SK-N-SH treated with all-trans-retinoic acid at 6 μM for 48 hours (cell line): Measurements from ENCODE around the gene JUND.

Source experiments
- ATAC-seq: fragments of 200-7000 bp; cut with Tn5 transposase; 3 replicates; pipeline ENCODE4 v1.9.1; 2020; ENCODE audit warnings: mild to moderate bottlenecking, moderate library complexity
- ARNTL ChIP-seq: fragments of 450-650 bp; formaldehyde crosslinking; IDR thresholded peaks from 2 replicates; pipeline ENCODE4 v1.5.0; 2020; ENCODE audit warnings: low read depth, mild to moderate bottlenecking, moderate library complexity, borderline replicate concordance
- BACH2 ChIP-seq: fragments of 250-450 bp; sonication (Bioruptor Pico); IDR thresholded peaks from 2 replicates; pipeline ENCODE4 v1.9.0; 2021; ENCODE audit warnings: mild to moderate bottlenecking, borderline replicate concordance
- CSDC2 ChIP-seq: fragments of 250-450 bp; sonication (Bioruptor Pico); IDR thresholded peaks from 2 replicates; pipeline ENCODE4 v1.5.0; 2020; ENCODE audit warnings: mild to moderate bottlenecking, moderate library complexity
- ESRRG ChIP-seq: fragments of 250-450 bp; sonication (Bioruptor Pico); IDR thresholded peaks from 2 replicates; pipeline ENCODE4 v1.6.1; 2021; ENCODE audit warnings: mild to moderate bottlenecking
- GLIS3 ChIP-seq: fragments of 250-450 bp; sonication (Bioruptor Pico); IDR thresholded peaks from 2 replicates; pipeline ENCODE4 v1.5.0; 2020; ENCODE audit warnings: mild to moderate bottlenecking, moderate library complexity
- OSR1 ChIP-seq: fragments of 250-450 bp; sonication (Bioruptor Pico); IDR thresholded peaks from 2 replicates; pipeline ENCODE4 v1.8.0; 2022; ENCODE audit warnings: moderate library complexity, mild to moderate bottlenecking, inconsistent platforms
- PPARA ChIP-seq: fragments of 250-450 bp; sonication (Bioruptor Pico); IDR thresholded peaks from 2 replicates; pipeline ENCODE4 v1.5.0; 2020; ENCODE audit warnings: mild to moderate bottlenecking, borderline replicate concordance
- RARB ChIP-seq: fragments of 250-450 bp; sonication (Bioruptor Pico); IDR thresholded peaks from 2 replicates; pipeline ENCODE4 v1.8.0; 2021; ENCODE audit warnings: mild to moderate bottlenecking, moderate library complexity
- SNAI2 ChIP-seq: fragments of 250-450 bp; sonication (Bioruptor Pico); IDR thresholded peaks from 2 replicates; pipeline ENCODE4 v1.5.0; 2020; ENCODE audit warnings: mild to moderate bottlenecking, moderate library complexity
- TCF4 ChIP-seq: fragments of 250-450 bp; sonication (Bioruptor Pico); IDR thresholded peaks from 2 replicates; pipeline ENCODE4 v1.8.0; 2021; ENCODE audit warnings: mild to moderate bottlenecking, moderate library complexity, borderline replicate concordance
- TOX ChIP-seq: fragments of 250-450 bp; sonication (Bioruptor Pico); IDR thresholded peaks from 2 replicates; pipeline ENCODE4 v1.8.0; 2021; ENCODE audit warnings: mild to moderate bottlenecking, moderate library complexity, borderline replicate concordance
- ZC3H10 ChIP-seq: fragments of 250-450 bp; sonication (Bioruptor Pico); IDR thresholded peaks from 2 replicates; pipeline ENCODE4 v1.5.1; 2021; ENCODE audit warnings: mild to moderate bottlenecking, moderate library complexity
- ZFP3 ChIP-seq: fragments of 250-450 bp; sonication (Bioruptor Pico); IDR thresholded peaks from 2 replicates; pipeline ENCODE4 v1.5.0; 2020; ENCODE audit warnings: mild to moderate bottlenecking, moderate library complexity
- ZFP30 ChIP-seq: fragments of 450-650 bp; formaldehyde crosslinking; IDR thresholded peaks from 2 replicates; pipeline ENCODE4 v1.5.0; 2022; ENCODE audit warnings: mild to moderate bottlenecking, moderate library complexity
- TF ChIP-seq, protein P1 (sequence below): fragments of 250-450 bp; sonication (Bioruptor Pico); IDR thresholded peaks from 2 replicates; pipeline ENCODE4 v1.5.0; 2020; ENCODE audit warnings: mild to moderate bottlenecking, moderate library complexity
- TF ChIP-seq, protein P2 (sequence below): fragments of 250-450 bp; sonication (Bioruptor Pico); IDR thresholded peaks from 2 replicates; pipeline ENCODE4 v1.8.0; 2020; ENCODE audit warnings: mild to moderate bottlenecking, moderate library complexity, borderline replicate concordance
- TF ChIP-seq, protein P3 (sequence below): fragments of 250-450 bp; sonication (Bioruptor Pico); IDR thresholded peaks from 2 replicates; pipeline ENCODE4 v1.5.1; 2021; ENCODE audit warnings: mild to moderate bottlenecking, moderate library complexity
- TF ChIP-seq, protein P4 (sequence below): fragments of 250-450 bp; sonication (Bioruptor Pico); IDR thresholded peaks from 2 replicates; pipeline ENCODE4 v1.8.0; 2021; ENCODE audit warnings: low read depth, mild to moderate bottlenecking, moderate library complexity, borderline replicate concordance
- TF ChIP-seq, protein P5 (sequence below): fragments of 250-450 bp; sonication (Bioruptor Pico); IDR thresholded peaks from 2 replicates; pipeline ENCODE4 v1.5.1; 2020; ENCODE audit warnings: low read depth, mild to moderate bottlenecking, moderate library complexity

The JUND gene

DNA sequence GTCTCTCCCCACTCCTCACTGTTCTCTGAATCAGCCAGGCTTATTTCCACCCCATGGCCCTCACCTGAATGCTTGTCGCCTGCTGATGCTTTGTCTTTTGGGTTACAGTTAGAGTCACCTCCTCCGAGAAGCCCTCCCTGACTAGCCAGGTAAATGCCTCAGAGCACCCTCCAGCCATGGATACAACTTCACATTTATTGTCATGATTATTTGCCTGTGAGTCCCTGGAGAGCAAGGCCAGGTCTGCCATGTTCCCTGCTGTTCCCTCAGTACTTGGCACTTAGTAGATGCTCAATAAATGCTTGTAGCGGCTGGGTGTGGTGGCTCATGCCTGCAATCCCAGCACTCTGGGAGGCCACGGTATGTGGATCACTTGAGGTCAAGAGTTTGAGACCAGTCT lies 51.5 kb downstream of the JUND start:
- TF ChIP-seq, protein P1, sequence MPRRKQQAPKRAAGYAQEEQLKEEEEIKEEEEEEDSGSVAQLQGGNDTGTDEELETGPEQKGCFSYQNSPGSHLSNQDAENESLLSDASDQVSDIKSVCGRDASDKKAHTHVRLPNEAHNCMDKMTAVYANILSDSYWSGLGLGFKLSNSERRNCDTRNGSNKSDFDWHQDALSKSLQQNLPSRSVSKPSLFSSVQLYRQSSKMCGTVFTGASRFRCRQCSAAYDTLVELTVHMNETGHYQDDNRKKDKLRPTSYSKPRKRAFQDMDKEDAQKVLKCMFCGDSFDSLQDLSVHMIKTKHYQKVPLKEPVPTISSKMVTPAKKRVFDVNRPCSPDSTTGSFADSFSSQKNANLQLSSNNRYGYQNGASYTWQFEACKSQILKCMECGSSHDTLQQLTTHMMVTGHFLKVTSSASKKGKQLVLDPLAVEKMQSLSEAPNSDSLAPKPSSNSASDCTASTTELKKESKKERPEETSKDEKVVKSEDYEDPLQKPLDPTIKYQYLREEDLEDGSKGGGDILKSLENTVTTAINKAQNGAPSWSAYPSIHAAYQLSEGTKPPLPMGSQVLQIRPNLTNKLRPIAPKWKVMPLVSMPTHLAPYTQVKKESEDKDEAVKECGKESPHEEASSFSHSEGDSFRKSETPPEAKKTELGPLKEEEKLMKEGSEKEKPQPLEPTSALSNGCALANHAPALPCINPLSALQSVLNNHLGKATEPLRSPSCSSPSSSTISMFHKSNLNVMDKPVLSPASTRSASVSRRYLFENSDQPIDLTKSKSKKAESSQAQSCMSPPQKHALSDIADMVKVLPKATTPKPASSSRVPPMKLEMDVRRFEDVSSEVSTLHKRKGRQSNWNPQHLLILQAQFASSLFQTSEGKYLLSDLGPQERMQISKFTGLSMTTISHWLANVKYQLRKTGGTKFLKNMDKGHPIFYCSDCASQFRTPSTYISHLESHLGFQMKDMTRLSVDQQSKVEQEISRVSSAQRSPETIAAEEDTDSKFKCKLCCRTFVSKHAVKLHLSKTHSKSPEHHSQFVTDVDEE = no peak
- TF ChIP-seq ZC3H10 (CRISPR knock-in tag) = no peak
- no peak for TF ChIP-seq SNAI2 (CRISPR knock-in tag)
- TF ChIP-seq OSR1 = no peak
- TF ChIP-seq, protein P2, sequence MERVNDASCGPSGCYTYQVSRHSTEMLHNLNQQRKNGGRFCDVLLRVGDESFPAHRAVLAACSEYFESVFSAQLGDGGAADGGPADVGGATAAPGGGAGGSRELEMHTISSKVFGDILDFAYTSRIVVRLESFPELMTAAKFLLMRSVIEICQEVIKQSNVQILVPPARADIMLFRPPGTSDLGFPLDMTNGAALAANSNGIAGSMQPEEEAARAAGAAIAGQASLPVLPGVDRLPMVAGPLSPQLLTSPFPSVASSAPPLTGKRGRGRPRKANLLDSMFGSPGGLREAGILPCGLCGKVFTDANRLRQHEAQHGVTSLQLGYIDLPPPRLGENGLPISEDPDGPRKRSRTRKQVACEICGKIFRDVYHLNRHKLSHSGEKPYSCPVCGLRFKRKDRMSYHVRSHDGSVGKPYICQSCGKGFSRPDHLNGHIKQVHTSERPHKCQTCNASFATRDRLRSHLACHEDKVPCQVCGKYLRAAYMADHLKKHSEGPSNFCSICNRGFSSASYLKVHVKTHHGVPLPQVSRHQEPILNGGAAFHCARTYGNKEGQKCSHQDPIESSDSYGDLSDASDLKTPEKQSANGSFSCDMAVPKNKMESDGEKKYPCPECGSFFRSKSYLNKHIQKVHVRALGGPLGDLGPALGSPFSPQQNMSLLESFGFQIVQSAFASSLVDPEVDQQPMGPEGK (CRISPR knock-in tag) = no peak
- TF ChIP-seq ZFP3 (CRISPR knock-in tag) = no peak
- no peak for TF ChIP-seq TOX
- TF ChIP-seq BACH2 (CRISPR knock-in tag) = no peak
- TF ChIP-seq ZFP30 (CRISPR knock-in tag) = no peak
- TF ChIP-seq, protein P3, sequence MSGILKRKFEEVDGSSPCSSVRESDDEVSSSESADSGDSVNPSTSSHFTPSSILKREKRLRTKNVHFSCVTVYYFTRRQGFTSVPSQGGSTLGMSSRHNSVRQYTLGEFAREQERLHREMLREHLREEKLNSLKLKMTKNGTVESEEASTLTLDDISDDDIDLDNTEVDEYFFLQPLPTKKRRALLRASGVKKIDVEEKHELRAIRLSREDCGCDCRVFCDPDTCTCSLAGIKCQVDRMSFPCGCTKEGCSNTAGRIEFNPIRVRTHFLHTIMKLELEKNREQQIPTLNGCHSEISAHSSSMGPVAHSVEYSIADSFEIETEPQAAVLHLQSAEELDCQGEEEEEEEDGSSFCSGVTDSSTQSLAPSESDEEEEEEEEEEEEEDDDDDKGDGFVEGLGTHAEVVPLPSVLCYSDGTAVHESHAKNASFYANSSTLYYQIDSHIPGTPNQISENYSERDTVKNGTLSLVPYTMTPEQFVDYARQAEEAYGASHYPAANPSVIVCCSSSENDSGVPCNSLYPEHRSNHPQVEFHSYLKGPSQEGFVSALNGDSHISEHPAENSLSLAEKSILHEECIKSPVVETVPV (CRISPR knock-in tag) = no peak
- TF ChIP-seq CSDC2 = no peak
- TF ChIP-seq, protein P4, sequence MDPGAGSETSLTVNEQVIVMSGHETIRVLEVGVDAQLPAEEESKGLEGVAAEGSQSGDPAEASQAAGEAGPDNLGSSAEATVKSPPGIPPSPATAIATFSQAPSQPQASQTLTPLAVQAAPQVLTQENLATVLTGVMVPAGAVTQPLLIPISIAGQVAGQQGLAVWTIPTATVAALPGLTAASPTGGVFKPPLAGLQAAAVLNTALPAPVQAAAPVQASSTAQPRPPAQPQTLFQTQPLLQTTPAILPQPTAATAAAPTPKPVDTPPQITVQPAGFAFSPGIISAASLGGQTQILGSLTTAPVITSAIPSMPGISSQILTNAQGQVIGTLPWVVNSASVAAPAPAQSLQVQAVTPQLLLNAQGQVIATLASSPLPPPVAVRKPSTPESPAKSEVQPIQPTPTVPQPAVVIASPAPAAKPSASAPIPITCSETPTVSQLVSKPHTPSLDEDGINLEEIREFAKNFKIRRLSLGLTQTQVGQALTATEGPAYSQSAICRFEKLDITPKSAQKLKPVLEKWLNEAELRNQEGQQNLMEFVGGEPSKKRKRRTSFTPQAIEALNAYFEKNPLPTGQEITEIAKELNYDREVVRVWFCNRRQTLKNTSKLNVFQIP (CRISPR knock-in tag) = no peak
- TF ChIP-seq TCF4 (CRISPR knock-in tag) = no peak
- no peak for TF ChIP-seq ESRRG
- no peak for TF ChIP-seq GLIS3 (CRISPR knock-in tag)
- no peak for TF ChIP-seq PPARA (CRISPR knock-in tag)
- TF ChIP-seq ARNTL (CRISPR knock-in tag) = no peak
- TF ChIP-seq, protein P5, sequence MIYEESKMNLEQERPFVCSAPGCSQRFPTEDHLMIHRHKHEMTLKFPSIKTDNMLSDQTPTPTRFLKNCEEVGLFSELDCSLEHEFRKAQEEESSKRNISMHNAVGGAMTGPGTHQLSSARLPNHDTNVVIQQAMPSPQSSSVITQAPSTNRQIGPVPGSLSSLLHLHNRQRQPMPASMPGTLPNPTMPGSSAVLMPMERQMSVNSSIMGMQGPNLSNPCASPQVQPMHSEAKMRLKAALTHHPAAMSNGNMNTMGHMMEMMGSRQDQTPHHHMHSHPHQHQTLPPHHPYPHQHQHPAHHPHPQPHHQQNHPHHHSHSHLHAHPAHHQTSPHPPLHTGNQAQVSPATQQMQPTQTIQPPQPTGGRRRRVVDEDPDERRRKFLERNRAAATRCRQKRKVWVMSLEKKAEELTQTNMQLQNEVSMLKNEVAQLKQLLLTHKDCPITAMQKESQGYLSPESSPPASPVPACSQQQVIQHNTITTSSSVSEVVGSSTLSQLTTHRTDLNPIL (CRISPR knock-in tag) = no peak
- TF ChIP-seq RARB (CRISPR knock-in tag) = no peak
- TF ChIP-seq, all 23 proteins: peak for 0
- ATAC-seq = no peak
